ENCODE measurements around the gene STX2.
"Not testable (repeated sequence)": the region's sequence is repeated elsewhere in the genome, so short reads cannot be mapped to it uniquely, and the experiment has no call there.

The STX2 gene

GRCh38 chr12:130868412-130868811, 29.4 kb upstream of the STX2 start:
- DNase-seq, result no peak

GRCh38 chr12:130863298-130863697, 24.2 kb upstream of the STX2 start:
- no peak for DNase-seq

- not testable (repeated sequence) for DNase-seq
These were observed 23.7 kb upstream of the STX2 start for GRCh38 chr12:130862771-130863170.

- DNase-seq, result no peak
These were observed 23.1 kb upstream of the STX2 start for GRCh38 chr12:130862161-130862560.

GRCh38 chr12:130860311-130860710, 21.3 kb upstream of the STX2 start:
- DNase-seq, result no peak

- DNase-seq, result no peak
These were observed 20.1 kb upstream of the STX2 start for GRCh38 chr12:130859161-130859560.

- no peak for DNase-seq
These were observed 19.0 kb upstream of the STX2 start for GRCh38 chr12:130858084-130858483.

GRCh38 chr12:130856088-130856487, 17.0 kb upstream of the STX2 start:
- DNase-seq, result no peak

GRCh38 chr12:130850418-130851021, 11.5 kb upstream of the STX2 start:
- no peak for DNase-seq

GRCh38 chr12:130849561-130850417, 10.7 kb upstream of the STX2 start:
- no peak for DNase-seq

GRCh38 chr12:130848785-130849305, 9.8 kb upstream of the STX2 start:
- not testable (repeated sequence) for DNase-seq

- DNase-seq, result not testable (repeated sequence)
These were observed 9.1 kb upstream of the STX2 start for GRCh38 chr12:130848105-130848504.

GRCh38 chr12:130847112-130847511, 8.1 kb upstream of the STX2 start:
- no peak for DNase-seq

- DNase-seq, result no peak
These were observed 7.3 kb upstream of the STX2 start for GRCh38 chr12:130846369-130846768.

GRCh38 chr12:130839770-130840404, 837 bp upstream of the STX2 start:
- DNase-seq, result no peak

GRCh38 chr12:130838284-130838950, 633 bp downstream of the STX2 start:
- peak; percentile 52 for DNase-seq

- no peak for DNase-seq
These were observed 3.6 kb downstream of the STX2 start for GRCh38 chr12:130835436-130835835.

- DNase-seq, result no peak
These were observed 4.0 kb downstream of the STX2 start for GRCh38 chr12:130835011-130835410.

GRCh38 chr12:130832561-130833209, 6.4 kb downstream of the STX2 start:
- no peak for DNase-seq

- DNase-seq, result no peak
These were observed 7.1 kb downstream of the STX2 start for GRCh38 chr12:130831876-130832405.

- DNase-seq, result no peak
These were observed 7.8 kb downstream of the STX2 start for GRCh38 chr12:130831246-130831645.

- no peak for DNase-seq
These were observed 8.9 kb downstream of the STX2 start for GRCh38 chr12:130830246-130830551.

Measured in NCI-H1092 treated with DMSO at 0.1 percent for 48 hours (cell line).